Measurements from ENCODE around the gene REEP1.

REEP1 gene

DNA sequence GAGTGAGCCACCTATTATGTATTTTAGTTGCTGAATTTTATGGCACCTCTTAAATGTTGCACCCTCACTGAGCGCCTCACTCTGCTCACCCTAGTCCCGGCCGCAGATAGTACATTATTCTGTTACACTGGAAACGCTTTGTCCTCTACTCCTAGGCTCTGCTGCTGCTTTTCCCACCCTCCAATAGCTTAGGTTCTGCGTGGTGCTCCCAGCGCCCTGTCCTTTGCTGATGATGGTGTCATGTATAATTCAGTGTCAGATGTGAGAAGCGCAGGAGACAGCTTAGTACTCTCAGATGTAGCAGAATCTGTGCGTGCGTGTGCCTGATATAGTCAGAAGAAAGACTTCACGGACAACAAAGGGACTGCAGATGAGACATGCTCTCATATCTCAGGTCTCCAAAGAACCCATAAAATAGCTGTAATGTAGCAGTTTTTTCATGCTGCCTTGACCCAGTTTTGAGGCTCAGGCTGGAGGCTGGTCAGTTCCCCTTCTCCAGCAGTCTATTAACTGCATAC, 1.4 kb upstream of the REEP1 start:
- Histone ChIP-seq H3K27ac (no peak overlapping the region), H3K4me3 (no peak overlapping the region)
- DNase-seq (ENCODE audit: low spot score) = no peak
- TF ChIP-seq, protein P1, sequence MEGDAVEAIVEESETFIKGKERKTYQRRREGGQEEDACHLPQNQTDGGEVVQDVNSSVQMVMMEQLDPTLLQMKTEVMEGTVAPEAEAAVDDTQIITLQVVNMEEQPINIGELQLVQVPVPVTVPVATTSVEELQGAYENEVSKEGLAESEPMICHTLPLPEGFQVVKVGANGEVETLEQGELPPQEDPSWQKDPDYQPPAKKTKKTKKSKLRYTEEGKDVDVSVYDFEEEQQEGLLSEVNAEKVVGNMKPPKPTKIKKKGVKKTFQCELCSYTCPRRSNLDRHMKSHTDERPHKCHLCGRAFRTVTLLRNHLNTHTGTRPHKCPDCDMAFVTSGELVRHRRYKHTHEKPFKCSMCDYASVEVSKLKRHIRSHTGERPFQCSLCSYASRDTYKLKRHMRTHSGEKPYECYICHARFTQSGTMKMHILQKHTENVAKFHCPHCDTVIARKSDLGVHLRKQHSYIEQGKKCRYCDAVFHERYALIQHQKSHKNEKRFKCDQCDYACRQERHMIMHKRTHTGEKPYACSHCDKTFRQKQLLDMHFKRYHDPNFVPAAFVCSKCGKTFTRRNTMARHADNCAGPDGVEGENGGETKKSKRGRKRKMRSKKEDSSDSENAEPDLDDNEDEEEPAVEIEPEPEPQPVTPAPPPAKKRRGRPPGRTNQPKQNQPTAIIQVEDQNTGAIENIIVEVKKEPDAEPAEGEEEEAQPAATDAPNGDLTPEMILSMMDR (IDR thresholded peaks at IDR 0.05) = no peak

DNA sequence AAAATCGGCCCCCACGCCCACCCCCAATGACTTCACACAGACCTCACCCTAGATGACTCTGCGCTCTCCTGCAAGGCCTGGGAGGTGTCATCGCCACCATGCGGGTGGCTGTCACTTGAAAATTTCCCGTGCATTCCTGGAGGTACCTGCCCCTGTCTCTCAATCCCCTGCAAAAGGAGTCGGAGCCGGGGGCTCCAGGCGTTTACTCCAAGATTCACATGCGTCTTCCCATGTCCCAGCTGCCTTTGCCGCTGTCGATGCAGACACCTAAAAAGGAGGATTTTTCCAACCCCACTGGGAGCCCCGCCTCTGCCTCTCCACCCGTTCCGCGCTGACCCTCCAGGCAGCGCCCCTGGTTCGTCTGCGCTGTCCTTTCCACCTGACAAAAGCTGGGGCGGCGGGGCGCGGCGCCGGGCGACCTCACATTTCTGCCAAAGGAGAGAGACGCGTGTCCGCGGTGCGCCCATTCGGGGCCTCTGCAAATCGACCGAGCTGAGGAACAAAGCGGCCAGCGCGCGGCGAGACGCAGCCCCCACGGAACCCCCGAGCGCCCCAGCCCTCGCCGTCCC, 667 bp downstream of the REEP1 start:
- H3K27ac ChIP-seq = peak overlapping the region; percentile 46 to 75
- H3K4me3 ChIP-seq = peak overlapping the region; percentile 75
- no peak for DNase-seq (ENCODE audit: low spot score)
- TF ChIP-seq, protein P1 (IDR thresholded peaks at IDR 0.05) = no peak

DNA sequence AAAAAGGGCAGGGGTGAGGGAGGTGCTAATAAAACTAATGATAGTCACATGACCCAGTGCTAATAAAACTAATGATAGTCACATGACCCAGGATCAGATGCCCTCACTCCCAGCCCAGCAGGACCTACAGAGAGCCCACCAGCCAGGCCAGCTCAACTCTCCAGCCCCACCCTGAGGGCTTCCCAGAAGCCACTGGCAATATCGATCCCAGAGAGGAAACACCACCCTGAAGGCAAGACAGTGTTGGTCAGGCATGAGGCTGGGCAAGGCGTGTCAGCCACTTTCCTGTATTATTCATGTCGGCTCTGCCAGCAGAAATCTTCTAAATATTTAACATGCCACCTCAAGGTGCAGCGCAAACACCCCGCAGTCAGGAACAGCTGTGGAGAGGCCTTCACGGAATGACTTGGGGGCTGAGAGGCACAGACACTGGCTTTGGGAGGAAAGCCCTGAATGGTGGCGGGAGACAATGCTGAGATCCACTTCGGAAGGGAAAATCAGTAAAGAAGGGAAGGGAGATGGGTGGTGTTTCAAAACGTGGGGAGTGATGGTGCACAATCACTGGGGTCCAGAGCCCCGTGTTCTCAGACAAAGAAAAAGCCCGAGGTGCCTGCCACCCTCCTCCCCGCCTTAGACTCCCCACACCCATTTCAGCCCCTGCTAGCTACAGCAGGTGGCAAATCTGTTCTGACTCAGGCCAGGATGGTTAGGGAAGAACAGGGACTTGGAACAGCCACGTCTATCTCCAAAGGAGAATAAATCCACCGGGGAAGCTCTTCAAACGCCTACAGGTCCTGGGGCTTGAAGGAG, 1.4 kb downstream of the REEP1 start:
- Histone ChIP-seq H3K4me3 (peak overlapping the region; percentile 75), H3K27ac (peak overlapping the region in 1 of 2 donors; percentile 75)
- TF ChIP-seq, protein P1 (IDR thresholded peaks at IDR 0.05) = no peak
- DNase-seq (ENCODE audit: low spot score) = no peak

DNA sequence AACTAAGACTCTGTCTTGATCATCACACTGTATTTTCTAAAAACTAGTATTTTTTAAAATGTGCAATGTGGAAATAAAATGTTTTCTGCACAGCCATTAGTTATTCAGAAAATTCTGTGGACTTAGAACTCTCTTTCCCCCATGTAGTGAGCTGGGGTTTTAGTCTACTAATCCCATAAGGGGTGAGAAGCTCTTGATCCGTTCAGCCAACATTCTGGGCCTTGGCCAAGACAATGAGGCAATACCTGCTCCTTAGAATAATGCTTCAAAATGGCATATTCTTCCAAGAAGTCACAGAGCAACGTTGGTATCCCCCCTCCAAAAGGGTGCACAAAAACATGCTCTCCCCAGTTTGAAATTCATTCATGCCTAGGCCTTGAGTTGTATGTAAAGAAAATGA, 4.0 kb downstream of the REEP1 start:
- TF ChIP-seq, protein P1 (IDR thresholded peaks at IDR 0.05) = no peak
- no peak overlapping the region for H3K27ac ChIP-seq
- H3K4me3 ChIP-seq = no peak overlapping the region
- no peak for DNase-seq (ENCODE audit: low spot score)

DNA sequence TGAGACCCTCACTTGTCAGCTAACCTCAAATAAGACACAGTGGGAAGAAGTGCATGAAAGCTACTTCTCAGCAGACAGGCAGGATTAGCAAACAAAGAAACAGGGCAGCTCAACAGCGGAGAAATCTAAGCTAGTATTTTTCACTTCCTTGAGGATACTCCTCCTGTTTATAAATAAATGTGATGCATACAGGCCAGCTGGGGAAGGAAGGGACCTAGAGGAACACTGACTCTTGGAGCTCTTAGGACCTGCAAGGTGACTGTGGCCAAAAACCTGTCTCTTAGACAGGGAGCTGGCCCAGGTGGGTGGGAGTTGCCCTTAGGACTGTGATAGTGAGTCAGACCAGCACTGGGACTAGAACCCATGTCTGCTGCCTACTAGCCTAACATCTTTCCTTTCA, 4.8 kb downstream of the REEP1 start:
- Histone ChIP-seq H3K27ac (no peak overlapping the region), H3K4me3 (no peak overlapping the region)
- TF ChIP-seq, protein P1 (IDR thresholded peaks at IDR 0.05) = no peak
- no peak for DNase-seq (ENCODE audit: low spot score)

DNA sequence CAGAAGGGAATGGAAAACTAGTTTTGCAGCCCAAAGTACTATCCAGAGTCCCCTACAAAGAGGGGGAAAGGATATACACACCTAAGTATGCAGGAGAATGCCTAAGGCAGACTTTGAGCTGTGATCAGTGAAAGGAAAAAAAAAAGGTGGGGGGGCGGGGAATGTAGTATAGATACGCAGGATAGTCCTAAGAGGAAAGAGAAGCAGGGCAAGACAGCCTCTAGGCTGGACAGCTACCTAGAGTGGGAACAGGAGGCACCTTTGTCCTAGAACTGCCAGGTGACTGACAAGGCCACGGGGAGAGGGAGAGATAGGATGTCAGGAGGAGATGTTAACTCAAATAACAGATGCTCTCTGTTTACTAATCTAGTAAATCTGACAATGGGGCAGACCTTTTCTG, 6.0 kb downstream of the REEP1 start:
- no peak overlapping the region for H3K27ac ChIP-seq
- no peak overlapping the region for H3K4me3 ChIP-seq
- TF ChIP-seq, protein P1 (IDR thresholded peaks at IDR 0.05) = no peak
- no peak for DNase-seq (ENCODE audit: low spot score)

DNA sequence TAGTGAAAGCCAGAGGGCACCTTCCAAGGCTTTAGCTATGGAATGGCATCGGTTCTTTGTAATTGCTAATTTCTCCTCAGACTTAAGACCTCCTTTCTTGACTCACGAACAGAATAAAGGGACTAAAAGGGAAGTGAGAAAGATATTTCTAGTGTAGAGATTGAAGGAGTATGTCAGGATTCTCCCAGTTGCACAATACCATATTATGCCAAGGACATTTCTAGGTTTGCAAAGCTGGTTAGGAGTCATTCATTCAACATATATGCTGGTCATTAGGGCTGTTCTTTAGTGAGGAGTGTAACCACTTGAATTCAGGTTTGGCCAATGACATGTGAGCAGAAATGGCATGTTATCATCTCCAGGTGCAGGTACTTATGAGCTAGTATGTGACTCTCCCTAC, 7.4 kb downstream of the REEP1 start:
- Histone ChIP-seq H3K4me3 (no peak overlapping the region), H3K27ac (no peak overlapping the region)
- DNase-seq (ENCODE audit: low spot score) = no peak
- TF ChIP-seq, protein P1 (IDR thresholded peaks at IDR 0.05) = no peak

Measured in coronary artery (tissue), 2 donors.